Esophagus muscularis mucosa (tissue), 3 donors: Measurements from ENCODE around the gene GNA12.

ENCODE experiments used
- POLR2A ChIP-seq: fragments of 450-650 bp; IDR thresholded peaks from one replicate; pipeline ENCODE4 v1.6.1; 2017; ENCODE audit warnings: antibody characterized with exemption, moderate library complexity, mild to moderate bottlenecking, low read depth
- POLR2AphosphoS5 ChIP-seq, 2 donors: sonication (generic); formaldehyde crosslinking; IDR thresholded peaks; one replicate each; pipeline ENCODE4 v1.6.1; 2017; ENCODE audit warnings: antibody characterized with exemption in 2 of 2
- TF ChIP-seq, protein P1 (sequence below), 3 experiments: fragments of 200-600 bp in 2 of 3; fragments of 450-650 bp in 1 of 3; sonication (generic) in 2 of 3; IDR thresholded peaks; one replicate each; pipeline ENCODE4 v1.5.1; 2017 to 2019; ENCODE audit warnings: antibody characterized with exemption in 3 of 3, mild to moderate bottlenecking in 2 of 3, moderate library complexity in 1 of 3

- TF ChIP-seq, protein P1, sequence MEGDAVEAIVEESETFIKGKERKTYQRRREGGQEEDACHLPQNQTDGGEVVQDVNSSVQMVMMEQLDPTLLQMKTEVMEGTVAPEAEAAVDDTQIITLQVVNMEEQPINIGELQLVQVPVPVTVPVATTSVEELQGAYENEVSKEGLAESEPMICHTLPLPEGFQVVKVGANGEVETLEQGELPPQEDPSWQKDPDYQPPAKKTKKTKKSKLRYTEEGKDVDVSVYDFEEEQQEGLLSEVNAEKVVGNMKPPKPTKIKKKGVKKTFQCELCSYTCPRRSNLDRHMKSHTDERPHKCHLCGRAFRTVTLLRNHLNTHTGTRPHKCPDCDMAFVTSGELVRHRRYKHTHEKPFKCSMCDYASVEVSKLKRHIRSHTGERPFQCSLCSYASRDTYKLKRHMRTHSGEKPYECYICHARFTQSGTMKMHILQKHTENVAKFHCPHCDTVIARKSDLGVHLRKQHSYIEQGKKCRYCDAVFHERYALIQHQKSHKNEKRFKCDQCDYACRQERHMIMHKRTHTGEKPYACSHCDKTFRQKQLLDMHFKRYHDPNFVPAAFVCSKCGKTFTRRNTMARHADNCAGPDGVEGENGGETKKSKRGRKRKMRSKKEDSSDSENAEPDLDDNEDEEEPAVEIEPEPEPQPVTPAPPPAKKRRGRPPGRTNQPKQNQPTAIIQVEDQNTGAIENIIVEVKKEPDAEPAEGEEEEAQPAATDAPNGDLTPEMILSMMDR (IDR thresholded peaks at IDR 0.05): no peak
- no peak for TF ChIP-seq POLR2A
- TF ChIP-seq POLR2AphosphoS5 (IDR thresholded peaks at IDR 0.05): no peak
Observed at GRCh38 chr7:2818653-2819052, 25.5 kb downstream of the GNA12 start.
